ENCODE data around the gene SYNDIG1. TPM values are rescaled to one million over a fixed set of nuclear protein-coding genes. Genes with fewer than 3 reads are reported as not detected.

Gene SYNDIG1
- polyA plus RNA-seq, 1 of the 3 experiments (the other 2 are of a cell fraction) = not detected

GRCh38 chr20:24604966-24605665, 135.7 kb downstream of the SYNDIG1 start:
- POLR2A ChIA-PET = no interaction called here
- WGBS (ENCODE audit: low lambda C conversion rate) = 27% methylated on average over 4 of the region's 4 CpGs

DNA sequence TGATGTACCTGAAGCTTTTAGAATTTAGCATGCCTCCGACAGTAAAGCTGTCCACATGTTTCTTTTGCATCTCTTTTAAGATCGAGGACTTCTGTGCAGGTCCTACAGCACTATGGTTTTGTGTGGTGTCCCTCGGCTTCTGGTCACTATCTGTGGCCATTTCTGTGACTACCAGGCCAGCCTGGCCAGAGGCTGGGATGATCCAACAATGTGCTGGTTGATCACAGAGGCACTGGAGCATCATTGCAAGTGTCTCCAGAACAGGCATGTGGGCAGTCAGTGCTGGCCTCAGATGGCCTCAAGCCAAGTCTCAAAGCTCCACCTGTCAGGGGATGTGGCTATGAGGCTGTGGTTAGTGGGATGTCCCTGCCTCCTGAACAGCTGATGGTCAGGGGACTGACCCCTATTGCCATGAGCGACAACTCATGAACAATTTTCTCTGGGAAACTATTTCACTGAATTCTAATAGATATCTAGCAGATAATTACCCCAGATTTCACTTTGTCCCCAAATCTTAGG, 136.6 kb downstream of the SYNDIG1 start:
- Histone ChIP-seq H3K27ac (ENCODE audit: low read depth in 2 of 2, low read length in 1 of 2) (no peak overlapping the region), H3K4me2 (no peak overlapping the region), H3K9me2 (no peaks in the 10 kb centered on the region), H3K9ac (no peak overlapping the region), H3K79me2 (ENCODE audit: insufficient read depth) (no peaks in the 10 kb centered on the region), H3K9me3 (no peaks in the 10 kb centered on the region), H2AFZ (ENCODE audit: low read depth) (no peak overlapping the region), H3K4me1 (ENCODE audit: control insufficient read depth in 1 of 2, insufficient read depth in 2 of 2, low read depth in 1 of 2, low read length in 1 of 2) (peaks cover 0 to 7% of the 10 kb centered on the region in 2 experiments; a peak in 1 of 4 replicates), H3K27me3 (ENCODE audit: insufficient read depth) (no peaks in the 10 kb centered on the region), H3K36me3 (replicated peaks in 1 of 2; ENCODE audit: control insufficient read depth in 1 of 2, insufficient read depth in 2 of 2, low read length in 1 of 2) (no peaks in the 10 kb centered on the region), H3F3A (replicated peaks; ENCODE audit: insufficient read depth) (no peaks in the 10 kb centered on the region), H3K4me3 (ENCODE audit: low read depth in 2 of 2, low read length in 1 of 2) (no peak overlapping the region), H4K20me1 (ENCODE audit: insufficient read depth) (no peaks in the 10 kb centered on the region)
- POLR2A ChIA-PET = no interaction called here
- CTCF ChIA-PET = interaction anchor here (0.9 kb wide), 1 partner anchor 14 kb away, joined by 3 read pairs; no protein-coding TSS in a partner anchor
- no peak for DNase-seq
- WGBS (ENCODE audit: low lambda C conversion rate) = 28% methylated on average over 4 of the region's 4 CpGs
- TF ChIP-seq SMC3 (IDR thresholded peaks at IDR 0.05; ENCODE audit: low read depth, low read length) (no peak), GATA2 (CRISPR knock-in tag; IDR thresholded peaks at IDR 0.05) (no peak), SIN3A (IDR thresholded peaks at IDR 0.05; ENCODE audit: borderline replicate concordance, low read depth, low read length) (no peak), TCF12 (IDR thresholded peaks at IDR 0.05) (no peak), NRF1 (IDR thresholded peaks at IDR 0.05; ENCODE audit: low read depth, low read length) (no peak), RAD21 (IDR thresholded peaks at IDR 0.05; ENCODE audit: low read length) (no peak), GABPA (IDR thresholded peaks at IDR 0.05; ENCODE audit: low read depth) (no peak), EZH2phosphoT487 (IDR thresholded peaks at IDR 0.05; ENCODE audit: borderline replicate concordance, low read depth) (no peak), RFX5 (IDR thresholded peaks at IDR 0.05; ENCODE audit: low read length) (no peak)
- TF ChIP-seq, protein P1, sequence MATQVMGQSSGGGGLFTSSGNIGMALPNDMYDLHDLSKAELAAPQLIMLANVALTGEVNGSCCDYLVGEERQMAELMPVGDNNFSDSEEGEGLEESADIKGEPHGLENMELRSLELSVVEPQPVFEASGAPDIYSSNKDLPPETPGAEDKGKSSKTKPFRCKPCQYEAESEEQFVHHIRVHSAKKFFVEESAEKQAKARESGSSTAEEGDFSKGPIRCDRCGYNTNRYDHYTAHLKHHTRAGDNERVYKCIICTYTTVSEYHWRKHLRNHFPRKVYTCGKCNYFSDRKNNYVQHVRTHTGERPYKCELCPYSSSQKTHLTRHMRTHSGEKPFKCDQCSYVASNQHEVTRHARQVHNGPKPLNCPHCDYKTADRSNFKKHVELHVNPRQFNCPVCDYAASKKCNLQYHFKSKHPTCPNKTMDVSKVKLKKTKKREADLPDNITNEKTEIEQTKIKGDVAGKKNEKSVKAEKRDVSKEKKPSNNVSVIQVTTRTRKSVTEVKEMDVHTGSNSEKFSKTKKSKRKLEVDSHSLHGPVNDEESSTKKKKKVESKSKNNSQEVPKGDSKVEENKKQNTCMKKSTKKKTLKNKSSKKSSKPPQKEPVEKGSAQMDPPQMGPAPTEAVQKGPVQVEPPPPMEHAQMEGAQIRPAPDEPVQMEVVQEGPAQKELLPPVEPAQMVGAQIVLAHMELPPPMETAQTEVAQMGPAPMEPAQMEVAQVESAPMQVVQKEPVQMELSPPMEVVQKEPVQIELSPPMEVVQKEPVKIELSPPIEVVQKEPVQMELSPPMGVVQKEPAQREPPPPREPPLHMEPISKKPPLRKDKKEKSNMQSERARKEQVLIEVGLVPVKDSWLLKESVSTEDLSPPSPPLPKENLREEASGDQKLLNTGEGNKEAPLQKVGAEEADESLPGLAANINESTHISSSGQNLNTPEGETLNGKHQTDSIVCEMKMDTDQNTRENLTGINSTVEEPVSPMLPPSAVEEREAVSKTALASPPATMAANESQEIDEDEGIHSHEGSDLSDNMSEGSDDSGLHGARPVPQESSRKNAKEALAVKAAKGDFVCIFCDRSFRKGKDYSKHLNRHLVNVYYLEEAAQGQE (IDR thresholded peaks at IDR 0.05; ENCODE audit: low read depth, low read length) = no peak
- TF ChIP-seq, protein P2, sequence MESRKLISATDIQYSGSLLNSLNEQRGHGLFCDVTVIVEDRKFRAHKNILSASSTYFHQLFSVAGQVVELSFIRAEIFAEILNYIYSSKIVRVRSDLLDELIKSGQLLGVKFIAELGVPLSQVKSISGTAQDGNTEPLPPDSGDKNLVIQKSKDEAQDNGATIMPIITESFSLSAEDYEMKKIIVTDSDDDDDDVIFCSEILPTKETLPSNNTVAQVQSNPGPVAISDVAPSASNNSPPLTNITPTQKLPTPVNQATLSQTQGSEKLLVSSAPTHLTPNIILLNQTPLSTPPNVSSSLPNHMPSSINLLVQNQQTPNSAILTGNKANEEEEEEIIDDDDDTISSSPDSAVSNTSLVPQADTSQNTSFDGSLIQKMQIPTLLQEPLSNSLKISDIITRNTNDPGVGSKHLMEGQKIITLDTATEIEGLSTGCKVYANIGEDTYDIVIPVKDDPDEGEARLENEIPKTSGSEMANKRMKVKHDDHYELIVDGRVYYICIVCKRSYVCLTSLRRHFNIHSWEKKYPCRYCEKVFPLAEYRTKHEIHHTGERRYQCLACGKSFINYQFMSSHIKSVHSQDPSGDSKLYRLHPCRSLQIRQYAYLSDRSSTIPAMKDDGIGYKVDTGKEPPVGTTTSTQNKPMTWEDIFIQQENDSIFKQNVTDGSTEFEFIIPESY (IDR thresholded peaks at IDR 0.05; ENCODE audit: borderline replicate concordance, low read depth) = no peak
- TF ChIP-seq, protein P3, sequence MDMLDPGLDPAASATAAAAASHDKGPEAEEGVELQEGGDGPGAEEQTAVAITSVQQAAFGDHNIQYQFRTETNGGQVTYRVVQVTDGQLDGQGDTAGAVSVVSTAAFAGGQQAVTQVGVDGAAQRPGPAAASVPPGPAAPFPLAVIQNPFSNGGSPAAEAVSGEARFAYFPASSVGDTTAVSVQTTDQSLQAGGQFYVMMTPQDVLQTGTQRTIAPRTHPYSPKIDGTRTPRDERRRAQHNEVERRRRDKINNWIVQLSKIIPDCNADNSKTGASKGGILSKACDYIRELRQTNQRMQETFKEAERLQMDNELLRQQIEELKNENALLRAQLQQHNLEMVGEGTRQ (IDR thresholded peaks at IDR 0.05; ENCODE audit: borderline replicate concordance, low read depth, low read length) = no peak

More at GRCh38 chr20:24604966-24605665, 135.7 kb downstream of the SYNDIG1 start:
- Histone ChIP-seq H3F3A (replicated peaks; ENCODE audit: insufficient read depth) (no peaks in the 10 kb centered on the region), H3K4me1 (ENCODE audit: control insufficient read depth in 1 of 2, insufficient read depth in 2 of 2, low read depth in 1 of 2, low read length in 1 of 2) (no peaks in the 10 kb centered on the region; a peak in 1 of 4 replicates), H3K4me2 (no peak overlapping the region), H3K79me2 (ENCODE audit: insufficient read depth) (no peaks in the 10 kb centered on the region), H3K4me3 (ENCODE audit: low read depth in 2 of 2, low read length in 1 of 2) (no peak overlapping the region), H3K9me2 (no peaks in the 10 kb centered on the region), H3K9me3 (no peaks in the 10 kb centered on the region), H3K9ac (no peak overlapping the region), H3K27me3 (ENCODE audit: insufficient read depth) (no peaks in the 10 kb centered on the region), H3K27ac (ENCODE audit: low read depth in 2 of 2, low read length in 1 of 2) (no peak overlapping the region), H2AFZ (ENCODE audit: low read depth) (no peak overlapping the region), H3K36me3 (replicated peaks in 1 of 2; ENCODE audit: control insufficient read depth in 1 of 2, insufficient read depth in 2 of 2, low read length in 1 of 2) (no peaks in the 10 kb centered on the region), H4K20me1 (ENCODE audit: insufficient read depth) (no peaks in the 10 kb centered on the region)
- CTCF ChIA-PET = interaction anchor here (0.9 kb wide), 1 partner anchor 13 kb away, joined by 3 read pairs; no protein-coding TSS in a partner anchor
- DNase-seq = no peak
- TF ChIP-seq RFX5 (IDR thresholded peaks at IDR 0.05; ENCODE audit: low read length) (no peak), POLR2AphosphoS5 (IDR thresholded peaks at IDR 0.05; ENCODE audit: low read depth, low read length) (no peak), SMC3 (IDR thresholded peaks at IDR 0.05; ENCODE audit: low read depth, low read length) (no peak), MEF2A (IDR thresholded peaks at IDR 0.05; ENCODE audit: borderline replicate concordance, low read depth) (no peak), TAF1 (IDR thresholded peaks at IDR 0.05; ENCODE audit: borderline replicate concordance, low read depth, low read length) (no peak), FOXJ3 (CRISPR knock-in tag; IDR thresholded peaks at IDR 0.05) (no peak), SIN3A (IDR thresholded peaks at IDR 0.05; ENCODE audit: borderline replicate concordance, low read depth, low read length) (no peak), RAD21 (IDR thresholded peaks at IDR 0.05; ENCODE audit: low read length) (no peak), MXI1 (IDR thresholded peaks at IDR 0.05; ENCODE audit: low read depth, low read length) (no peak), GABPA (IDR thresholded peaks at IDR 0.05; ENCODE audit: low read depth) (no peak)
- TF ChIP-seq, protein P3 (IDR thresholded peaks at IDR 0.05; ENCODE audit: borderline replicate concordance, low read depth, low read length) = no peak
- TF ChIP-seq, protein P4, sequence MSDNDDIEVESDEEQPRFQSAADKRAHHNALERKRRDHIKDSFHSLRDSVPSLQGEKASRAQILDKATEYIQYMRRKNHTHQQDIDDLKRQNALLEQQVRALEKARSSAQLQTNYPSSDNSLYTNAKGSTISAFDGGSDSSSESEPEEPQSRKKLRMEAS (IDR thresholded peaks at IDR 0.05; ENCODE audit: low read depth) = no peak

Data from SK-N-SH (cell line).